Fibroblast of mammary gland (primary cell): ENCODE data around the gene ERC1.
"Not testable (repeated sequence)": the region's sequence is repeated elsewhere in the genome, so short reads cannot be mapped to it uniquely, and the experiment has no call there.

Experiments used
- DNase-seq: peaks from one replicate; pipeline ENCODE4 v3.0.0-alpha.2; 2010; ENCODE audit warnings: low read depth
- H3K4me3 ChIP-seq: 2 replicates; pipeline ENCODE4 v1.5.1; 2011; ENCODE audit warnings: low read depth, mild to moderate bottlenecking, low read length, moderate library complexity; ENCODE audit not compliant: control insufficient read depth
- CTCF ChIP-seq: conservative IDR thresholded peaks from 2 replicates; pipeline ENCODE4 v1.5.1; 2011; ENCODE audit warnings: low read depth, low read length, inconsistent platforms; ENCODE audit not compliant: control insufficient read depth, insufficient read depth

The ERC1 gene

GRCh38 chr12:1041478-1041877 is 50.5 kb downstream of the ERC1 start:
- TF ChIP-seq CTCF: no peak
- peak; percentile 19 for DNase-seq
- H3K4me3 ChIP-seq: no peak overlapping the region

- no peak for TF ChIP-seq CTCF
- no peak overlapping the region for H3K4me3 ChIP-seq
Measured at GRCh38 chr12:1044199-1044598, 53.2 kb downstream of the ERC1 start.

GRCh38 chr12:1044696-1045095 is 53.7 kb downstream of the ERC1 start:
- TF ChIP-seq CTCF: no peak
- peak; percentile 43 for DNase-seq
- H3K4me3 ChIP-seq: no peak overlapping the region

More at GRCh38 chr12:1044199-1044598, 53.2 kb downstream of the ERC1 start:
- peak; percentile 13 for DNase-seq

- no peak for TF ChIP-seq CTCF
- no peak for DNase-seq
- no peak overlapping the region for H3K4me3 ChIP-seq
Measured at GRCh38 chr12:1046727-1047126, 55.7 kb downstream of the ERC1 start.

- H3K4me3 ChIP-seq: no peak overlapping the region
- DNase-seq: peak; percentile 22
- TF ChIP-seq CTCF: no peak
Measured at GRCh38 chr12:1047898-1048660, 57.1 kb downstream of the ERC1 start.

GRCh38 chr12:1050059-1050707 is 59.2 kb downstream of the ERC1 start:
- no peak for DNase-seq
- TF ChIP-seq CTCF: no peak
- H3K4me3 ChIP-seq: no peak overlapping the region

- not testable (repeated sequence) for DNase-seq, H3K4me3 ChIP-seq
Measured at GRCh38 chr12:1051672-1052071, 60.6 kb downstream of the ERC1 start.
